Thyroid gland (tissue), 4 donors: Measurements from ENCODE around the gene ADAMTSL2. TPM values are rescaled to one million over a fixed set of nuclear protein-coding genes. Genes with fewer than 3 reads are reported as not detected.

Source experiments
- DNase-seq, 2 donors: peaks; one replicate each; pipeline ENCODE4 v3.0.0-alpha.2; 2019
- H3K27ac ChIP-seq, 3 donors: fragments of 200-600 bp; sonication (generic); 1 replicate in 2 of 3; 2 replicates in 1 of 3; pipeline ENCODE4 v1.5.1; 2016 to 2019; ENCODE audit warnings: mild to moderate bottlenecking in 1 of 3, moderate library complexity in 1 of 3
- H3K27me3 ChIP-seq: fragments of 200-600 bp; sonication (generic); one replicate; pipeline ENCODE4 v1.5.1; 2019
- H3K36me3 ChIP-seq, 2 donors: fragments of 200-600 bp; sonication (generic); one replicate each; pipeline ENCODE4 v1.5.1; 2016 to 2019
- H3K4me1 ChIP-seq, 2 donors: fragments of 200-600 bp; sonication (generic); one replicate each; pipeline ENCODE4 v1.5.1; 2017 to 2019
- H3K4me3 ChIP-seq, 3 donors: fragments of 200-600 bp; sonication (generic); replicated peaks in 1 of 3; 1 replicate in 2 of 3; 2 replicates in 1 of 3; pipeline ENCODE4 v1.5.1; 2016; ENCODE audit warnings: mild to moderate bottlenecking in 1 of 3
- H3K9me3 ChIP-seq: fragments of 200-600 bp; sonication (generic); one replicate; pipeline ENCODE4 v1.5.1; 2017
- POLR2A ChIP-seq, 2 donors: fragments of 450-650 bp; IDR thresholded peaks; one replicate each; pipeline ENCODE4 v1.6.1; 2017; ENCODE audit warnings: antibody characterized with exemption in 2 of 2, mild to moderate bottlenecking in 2 of 2, moderate library complexity in 1 of 2
- WGBS, 2 donors: methylation state at CpG; one replicate each; pipeline ENCODE4 v1.1.5; 2017; 5-methylcytosine and 5-hydroxymethylcytosine counted together
- intact Hi-C: fragments of 100-400 bp; cut with DNase I; formaldehyde crosslinking; loops from one replicate; pipeline ENCODE4 v1.15.1; 2023
- total RNA-seq, 4 donors: library from RNA; depleted of rRNA; stranded (reverse); fragments of >200 nt; gene quantifications; one replicate each; pipeline ENCODE4 v1.2.3, GENCODE V29; 2016
- TF ChIP-seq, protein P1 (sequence below), 6 experiments: fragments of 200-600 bp in 3 of 6; fragments of 450-650 bp in 3 of 6; sonication (generic) in 3 of 6; IDR thresholded peaks; one replicate each; pipeline ENCODE4 v1.5.1; 2016 to 2019; ENCODE audit warnings: antibody characterized with exemption in 6 of 6, mild to moderate bottlenecking in 2 of 6, inconsistent platforms in 1 of 6, moderate library complexity in 1 of 6

ADAMTSL2 gene
- total RNA-seq, 4 donors from 2014 or later = 2.4 to 9.3 (median 8.7) TPM

DNA sequence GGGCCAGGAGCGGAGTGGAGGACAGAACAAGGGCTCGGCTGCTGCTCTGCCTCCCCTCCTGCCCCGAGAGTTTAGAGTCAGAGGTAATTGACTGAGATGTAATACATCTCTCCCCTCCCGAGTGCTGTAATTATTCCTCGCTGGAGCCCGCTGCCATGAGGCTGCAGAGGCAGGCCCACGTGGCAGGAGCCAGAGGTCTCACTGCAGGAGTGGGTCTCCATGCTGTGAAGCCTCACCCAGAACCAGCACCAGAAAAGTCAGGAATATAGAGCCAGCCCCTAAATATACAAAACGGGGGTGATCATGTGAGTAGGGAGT is 72.2 kb downstream of the ADAMTSL2 start:
- Histone ChIP-seq H3K9me3 (no peaks in the 10 kb centered on the region), H3K27ac (no peak overlapping the region), H3K4me3 (no peak overlapping the region), H3K4me1 (peaks cover 0 to 3% of the 10 kb centered on the region in 2 donors), H3K27me3 (no peaks in the 10 kb centered on the region), H3K36me3 (no peaks in the 10 kb centered on the region)
- TF ChIP-seq, protein P1, sequence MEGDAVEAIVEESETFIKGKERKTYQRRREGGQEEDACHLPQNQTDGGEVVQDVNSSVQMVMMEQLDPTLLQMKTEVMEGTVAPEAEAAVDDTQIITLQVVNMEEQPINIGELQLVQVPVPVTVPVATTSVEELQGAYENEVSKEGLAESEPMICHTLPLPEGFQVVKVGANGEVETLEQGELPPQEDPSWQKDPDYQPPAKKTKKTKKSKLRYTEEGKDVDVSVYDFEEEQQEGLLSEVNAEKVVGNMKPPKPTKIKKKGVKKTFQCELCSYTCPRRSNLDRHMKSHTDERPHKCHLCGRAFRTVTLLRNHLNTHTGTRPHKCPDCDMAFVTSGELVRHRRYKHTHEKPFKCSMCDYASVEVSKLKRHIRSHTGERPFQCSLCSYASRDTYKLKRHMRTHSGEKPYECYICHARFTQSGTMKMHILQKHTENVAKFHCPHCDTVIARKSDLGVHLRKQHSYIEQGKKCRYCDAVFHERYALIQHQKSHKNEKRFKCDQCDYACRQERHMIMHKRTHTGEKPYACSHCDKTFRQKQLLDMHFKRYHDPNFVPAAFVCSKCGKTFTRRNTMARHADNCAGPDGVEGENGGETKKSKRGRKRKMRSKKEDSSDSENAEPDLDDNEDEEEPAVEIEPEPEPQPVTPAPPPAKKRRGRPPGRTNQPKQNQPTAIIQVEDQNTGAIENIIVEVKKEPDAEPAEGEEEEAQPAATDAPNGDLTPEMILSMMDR (IDR thresholded peaks at IDR 0.05) = no peak
- TF ChIP-seq POLR2A (IDR thresholded peaks at IDR 0.05) = no peak
- intact Hi-C loops = no loop called here
- WGBS, 2 donors = 59 to 60% methylated on average over 5 to 8 of the region's 8 CpGs
- DNase-seq = no peak

DNA sequence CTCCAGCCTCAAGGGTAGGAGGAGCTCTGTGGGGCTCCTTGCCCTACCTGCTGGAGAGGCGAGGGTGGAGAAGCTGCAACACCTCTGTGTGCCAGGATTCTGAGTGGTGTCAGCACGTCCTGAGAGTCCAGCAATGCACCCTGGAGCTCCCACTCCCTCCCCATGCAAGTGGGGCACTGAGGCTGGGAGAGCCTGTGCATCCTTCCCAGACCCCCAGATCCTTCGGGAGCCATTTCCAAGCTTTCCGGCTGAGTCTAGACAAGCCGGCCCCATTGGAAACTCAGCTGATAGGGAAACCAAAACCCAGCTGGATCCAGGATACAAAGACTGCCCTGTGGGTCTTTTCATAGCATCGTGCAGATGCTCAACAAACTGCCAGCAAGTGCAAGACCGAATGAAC is 72.9 kb downstream of the ADAMTSL2 start:
- no peaks in the 10 kb centered on the region for H3K36me3 ChIP-seq
- intact Hi-C loops = no loop called here
- H3K9me3 ChIP-seq = no peaks in the 10 kb centered on the region
- no peak overlapping the region for H3K27ac ChIP-seq
- DNase-seq = no peak
- peaks cover 0 to 3% of the 10 kb centered on the region in 2 donors for H3K4me1 ChIP-seq
- TF ChIP-seq, protein P1 (IDR thresholded peaks at IDR 0.05) = no peak
- TF ChIP-seq POLR2A (IDR thresholded peaks at IDR 0.05) = no peak
- 46 to 54% methylated on average over 7 of the region's 7 CpGs for WGBS, 2 donors
- H3K27me3 ChIP-seq = no peaks in the 10 kb centered on the region
- H3K4me3 ChIP-seq = no peak overlapping the region

DNA sequence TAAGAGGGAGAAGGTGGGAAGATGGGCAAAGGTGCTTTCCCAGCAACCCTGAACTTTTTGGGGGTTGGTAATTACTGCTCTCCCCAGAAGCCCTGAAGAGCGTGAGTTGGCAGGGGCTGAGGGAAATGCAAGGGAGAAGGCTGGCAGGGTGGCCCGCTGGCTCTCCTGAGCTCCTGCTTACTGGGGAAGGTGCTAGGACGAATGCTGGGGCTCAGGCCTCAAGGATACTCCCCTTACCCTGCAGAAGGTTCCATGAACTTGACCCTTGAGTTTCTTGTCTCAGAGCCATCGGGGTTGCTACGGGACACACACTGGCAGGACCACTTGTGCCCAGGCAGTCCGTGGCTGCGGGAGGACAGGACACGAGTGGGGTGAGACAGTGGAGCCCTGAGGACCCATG is 73.5 kb downstream of the ADAMTSL2 start:
- 64 to 75% methylated on average over 7 to 8 of the region's 8 CpGs for whole genome bisulfite sequencing, 2 donors
- no peak for TF ChIP-seq POLR2A (IDR thresholded peaks at IDR 0.05)
- TF ChIP-seq, protein P1 (IDR thresholded peaks at IDR 0.05) = no peak
- no peaks in the 10 kb centered on the region for H3K36me3 ChIP-seq
- peaks cover 0 to 3% of the 10 kb centered on the region in 2 donors for H3K4me1 ChIP-seq
- H3K9me3 ChIP-seq = no peaks in the 10 kb centered on the region
- no peak for DNase-seq
- intact Hi-C loops = no loop called here
- H3K27me3 ChIP-seq = no peaks in the 10 kb centered on the region
- H3K27ac ChIP-seq = no peak overlapping the region
- no peak overlapping the region for H3K4me3 ChIP-seq

DNA sequence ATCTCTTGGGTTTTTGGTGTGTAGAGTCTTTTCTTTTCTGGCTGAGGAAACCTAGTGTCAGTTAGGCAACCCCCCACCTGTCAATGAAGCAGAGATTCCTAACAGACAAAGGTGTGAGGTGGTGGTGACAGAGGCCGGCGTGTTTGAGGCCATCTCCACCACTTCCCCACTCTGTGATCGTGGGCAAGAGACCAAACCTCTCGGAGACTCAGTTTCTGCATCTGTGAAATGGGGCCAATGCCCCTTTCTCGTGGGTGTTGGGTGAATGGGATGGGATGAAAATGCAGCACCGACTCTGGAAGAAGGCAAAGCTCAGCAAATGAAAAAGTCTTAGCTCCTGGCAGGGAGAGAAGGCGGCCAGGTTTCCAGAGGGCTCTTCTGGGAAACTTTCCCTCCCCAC is 73.9 kb downstream of the ADAMTSL2 start:
- H3K4me3 ChIP-seq = no peak overlapping the region
- intact Hi-C loops = no loop called here
- H3K36me3 ChIP-seq = no peaks in the 10 kb centered on the region
- H3K4me1 ChIP-seq = peaks cover 0 to 3% of the 10 kb centered on the region in 2 donors
- no peaks in the 10 kb centered on the region for H3K27me3 ChIP-seq
- H3K9me3 ChIP-seq = no peaks in the 10 kb centered on the region
- WGBS, 2 donors = 68 to 73% methylated on average over 7 of the region's 7 CpGs
- DNase-seq = no peak
- TF ChIP-seq, protein P1 (IDR thresholded peaks at IDR 0.05) = no peak
- no peak for TF ChIP-seq POLR2A (IDR thresholded peaks at IDR 0.05)
- no peak overlapping the region for H3K27ac ChIP-seq

DNA sequence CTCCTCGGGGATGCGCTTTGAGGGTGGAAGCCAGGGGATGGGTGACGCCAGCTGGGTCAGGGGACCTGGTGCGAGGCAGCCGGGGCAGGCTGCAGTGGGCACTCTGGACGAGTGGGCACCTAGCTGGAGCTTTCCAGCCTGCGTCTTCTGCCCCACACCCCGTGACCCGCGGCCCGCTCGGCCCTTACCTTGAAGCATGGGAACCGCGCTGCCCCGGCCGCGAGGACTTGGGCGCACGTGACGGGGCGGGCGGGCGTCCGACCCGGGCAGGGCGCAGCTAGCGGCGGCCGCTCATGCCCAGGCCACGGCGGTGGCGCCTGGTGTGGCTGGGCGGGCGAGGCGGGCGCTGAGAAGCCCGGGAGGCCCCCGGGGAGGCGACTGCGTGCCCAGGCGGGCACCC is 74.4 kb downstream of the ADAMTSL2 start:
- H3K4me3 ChIP-seq = no peak overlapping the region

More for the DNA sequence above, 74.4 kb downstream of the ADAMTSL2 start:
- no peaks in the 10 kb centered on the region for H3K36me3 ChIP-seq
- 49 to 60% methylated on average over 2 to 4 of the region's 41 CpGs for WGBS, 2 donors
- no peak overlapping the region for H3K27ac ChIP-seq
- TF ChIP-seq, protein P1 (IDR thresholded peaks at IDR 0.05) = no peak
- TF ChIP-seq POLR2A (IDR thresholded peaks at IDR 0.05) = no peak
- H3K4me1 ChIP-seq = peaks cover 0 to 3% of the 10 kb centered on the region in 2 donors
- DNase-seq = no peak
- no peaks in the 10 kb centered on the region for H3K9me3 ChIP-seq
- H3K27me3 ChIP-seq = no peaks in the 10 kb centered on the region
- intact Hi-C loops = no loop called here
